Endodermal cell (in vitro differentiated cells): ENCODE results near the gene UCK1. TPM values are rescaled to one million over a fixed set of nuclear protein-coding genes. Genes with fewer than 3 reads are reported as not detected.
A peak's percentile ranks its signal among the peaks of the same experiment; 100 is the strongest.

Experiments used
- DNase-seq: peaks from one replicate; pipeline ENCODE4 v3.0.0-alpha.2; 2017
- H3K27ac ChIP-seq: 2 replicates; pipeline ENCODE4 v1.5.1; 2013; ENCODE audit warnings: mild to moderate bottlenecking, low read depth, low read length, moderate library complexity
- H3K27me3 ChIP-seq: 2 replicates; pipeline ENCODE4 v1.6.1; 2013; ENCODE audit warnings: mild to moderate bottlenecking, low read length, moderate library complexity; ENCODE audit not compliant: insufficient read depth, control insufficient read depth, poor library complexity, severe bottlenecking
- H3K36me3 ChIP-seq: 2 replicates; pipeline ENCODE4 v1.7.0; 2013; ENCODE audit warnings: mild to moderate bottlenecking, low read length, moderate library complexity; ENCODE audit not compliant: control insufficient read depth, insufficient read depth
- H3K4me1 ChIP-seq: one replicate; pipeline ENCODE4 v1.7.0; 2013; ENCODE audit warnings: low read length; ENCODE audit not compliant: control insufficient read depth, insufficient read depth
- H3K4me3 ChIP-seq: 2 replicates; pipeline ENCODE4 v1.5.1; 2013; ENCODE audit warnings: mild to moderate bottlenecking, low read length, moderate library complexity
- H3K9ac ChIP-seq: 2 replicates; pipeline ENCODE4 v1.6.1; 2013; ENCODE audit warnings: mild to moderate bottlenecking, low read length, moderate library complexity; ENCODE audit not compliant: poor library complexity, severe bottlenecking; ENCODE audit errors: extremely low read depth
- H3K9me3 ChIP-seq: 2 replicates; pipeline ENCODE4 v1.6.1; 2013; ENCODE audit warnings: mild to moderate bottlenecking, low read length, moderate library complexity; ENCODE audit not compliant: control insufficient read depth
- H3K27ac Mint-ChIP-seq: 2 replicates; pipeline ENCODE4 v1.8.0; 2020; ENCODE audit warnings: mixed read lengths
- H3K27me3 Mint-ChIP-seq: 2 replicates; pipeline ENCODE4 v1.8.0; 2021; ENCODE audit warnings: mild to moderate bottlenecking, mixed read lengths; ENCODE audit not compliant: insufficient read depth
- H3K36me3 Mint-ChIP-seq: 2 replicates; pipeline ENCODE4 v1.8.0; 2020; ENCODE audit warnings: low read depth, mixed read lengths
- H3K4me1 Mint-ChIP-seq: 2 replicates; pipeline ENCODE4 v1.8.0; 2020; ENCODE audit warnings: mixed read lengths
- H3K4me3 Mint-ChIP-seq: 2 replicates; pipeline ENCODE4 v1.8.0; 2020; ENCODE audit warnings: mild to moderate bottlenecking, moderate library complexity, mixed read lengths
- H3K9me3 Mint-ChIP-seq: 2 replicates; pipeline ENCODE4 v1.8.0; 2020; ENCODE audit warnings: mild to moderate bottlenecking, mixed read lengths
- CTCF ChIP-seq: fragments of 200-600 bp; sonication (generic); conservative IDR thresholded peaks from 2 replicates; pipeline ENCODE4 v1.5.0; 2021; ENCODE audit warnings: antibody characterized with exemption, mild to moderate bottlenecking
- WGBS, 2 experiments: methylation state at CpG; one replicate each; pipeline versions ENCODE4 v1.1.5 to v1.1.7; 2013; ENCODE audit warnings: missing lambda C conversion rate in 2 of 2, mixed read lengths in 1 of 2; ENCODE audit not compliant: insufficient coverage in 1 of 2, insufficient read length in 1 of 2; 5-methylcytosine and 5-hydroxymethylcytosine counted together
- total RNA-seq, 2 donors: library from RNA; stranded (reverse); fragmentation: NEBNext Ultra II Directional in 1 of 2; extraction: Animal tissue kit (Norgen Biotek cat#: 25700) in 1 of 2; gene quantifications; 2 replicates in 1 of 2; 3 replicates in 1 of 2; pipeline ENCODE4 v1.2.1, GENCODE V29; 2021

UCK1 gene
- total RNA-seq, 2 donors from 2014 or later, result 37.9 to 42.9 TPM

- peak; percentile 39 for DNase-seq
- Histone ChIP-seq H3K27ac (no peak overlapping the region), H3K9ac (no peak overlapping the region), H3K4me1 (no peaks in the 10 kb centered on the region), H3K9me3 (no peaks in the 10 kb centered on the region), H3K27me3 (no peaks in the 10 kb centered on the region), H3K4me3 (no peak overlapping the region), H3K36me3 (peaks cover 20% of the 10 kb centered on the region)
- H3K27me3 Mint-ChIP-seq, result no peaks in the 10 kb centered on the region
- no peaks in the 10 kb centered on the region for H3K4me1 Mint-ChIP-seq
- TF ChIP-seq CTCF, result no peak
- peaks cover 44% of the 10 kb centered on the region for H3K36me3 Mint-ChIP-seq
- H3K4me3 Mint-ChIP-seq, result no peak overlapping the region
- WGBS, 2 experiments, result 91 to 95% methylated on average over 16 to 26 of the region's 26 CpGs
- H3K27ac Mint-ChIP-seq, result peak overlapping the region; percentile 8
- H3K9me3 Mint-ChIP-seq, result no peaks in the 10 kb centered on the region
These were observed 47.9 kb upstream of the UCK1 start for GRCh38 chr9:131578731-131579504.

GRCh38 chr9:131578021-131578420 lies 47.0 kb upstream of the UCK1 start:
- H3K27me3 ChIP-seq, result no peaks in the 10 kb centered on the region
- DNase-seq, result peak; percentile 41
- H3K4me3 ChIP-seq, result no peak overlapping the region
- TF ChIP-seq CTCF, result no peak
- Mint-ChIP-seq H3K27ac (no peak overlapping the region), H3K4me1 (no peaks in the 10 kb centered on the region), H3K36me3 (peaks cover 46% of the 10 kb centered on the region), H3K27me3 (no peaks in the 10 kb centered on the region), H3K4me3 (no peak overlapping the region), H3K9me3 (no peaks in the 10 kb centered on the region)
- peaks cover 20% of the 10 kb centered on the region for H3K36me3 ChIP-seq
- H3K9ac ChIP-seq, result no peak overlapping the region
- H3K9me3 ChIP-seq, result no peaks in the 10 kb centered on the region
- H3K4me1 ChIP-seq, result no peaks in the 10 kb centered on the region
- H3K27ac ChIP-seq, result peak overlapping the region; percentile 22
- 93 to 95% methylated on average over 9 to 13 of the region's 13 CpGs for WGBS, 2 experiments

GRCh38 chr9:131577005-131578000 lies 46.2 kb upstream of the UCK1 start:
- no peaks in the 10 kb centered on the region for H3K4me1 Mint-ChIP-seq
- no peak overlapping the region for H3K9ac ChIP-seq
- WGBS, 2 experiments, result 95 to 97% methylated on average over 10 to 25 of the region's 25 CpGs
- H3K27me3 Mint-ChIP-seq, result no peaks in the 10 kb centered on the region
- TF ChIP-seq CTCF, result peak; percentile 22
- H3K36me3 ChIP-seq, result peaks cover 20% of the 10 kb centered on the region
- H3K9me3 ChIP-seq, result no peaks in the 10 kb centered on the region
- H3K27me3 ChIP-seq, result no peaks in the 10 kb centered on the region
- H3K4me3 Mint-ChIP-seq, result no peak overlapping the region
- H3K9me3 Mint-ChIP-seq, result no peaks in the 10 kb centered on the region
- H3K27ac ChIP-seq, result peak overlapping the region; percentile 36
- peaks cover 53% of the 10 kb centered on the region for H3K36me3 Mint-ChIP-seq
- H3K27ac Mint-ChIP-seq, result no peak overlapping the region
- DNase-seq, result peak; percentile 46
- no peak overlapping the region for H3K4me3 ChIP-seq
- no peaks in the 10 kb centered on the region for H3K4me1 ChIP-seq
